ENCODE measurements around the gene ABTB2. TPM values are rescaled to one million over a fixed set of nuclear protein-coding genes. Genes with fewer than 3 reads are reported as not detected.

Gene ABTB2
- total RNA-seq, 1 donor from 2014 or later = 32.9 TPM

DNA sequence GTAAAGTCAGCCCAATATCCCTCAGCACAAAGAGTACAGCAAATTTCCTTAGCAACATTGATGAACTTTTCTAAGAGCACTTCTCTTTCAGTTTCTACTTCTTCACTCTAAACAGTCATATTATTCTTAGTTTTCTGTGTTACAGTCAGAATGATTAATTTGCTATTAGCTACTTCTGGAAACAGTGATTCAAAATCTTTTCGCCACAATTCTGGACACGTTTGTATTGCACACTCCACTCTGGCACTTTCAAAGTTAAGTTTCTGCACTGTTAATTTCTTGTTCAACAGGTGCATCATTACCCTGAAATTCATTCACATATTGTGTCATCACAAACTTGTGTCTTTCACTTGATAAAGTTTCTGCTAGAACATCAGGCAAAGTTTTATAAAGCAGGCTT, 22.5 kb downstream of the ABTB2 start:
- Mint-ChIP-seq H3K36me3 (ENCODE audit: low read depth) (peaks cover 3% of the 10 kb centered on the region), H3K27ac (no peak overlapping the region), H3K27me3 (ENCODE audit: low read depth) (peaks cover 5% of the 10 kb centered on the region), H3K4me3 (ENCODE audit: low read depth) (no peak overlapping the region), H3K9me3 (no peaks in the 10 kb centered on the region), H3K4me1 (ENCODE audit: low read depth) (peaks cover 35% of the 10 kb centered on the region)
- no peak for DNase-seq (ENCODE audit: low spot score)
- intact Hi-C loops (cut with micrococcal nuclease) = loop anchor here (5.0 kb wide), 1 partner anchor 58 kb away; no protein-coding TSS in a partner anchor

GRCh38 chr11:34333787-34334186, 24.0 kb downstream of the ABTB2 start:
- Mint-ChIP-seq H3K4me1 (ENCODE audit: low read depth) (peaks cover 24% of the 10 kb centered on the region), H3K36me3 (ENCODE audit: low read depth) (peaks cover 3% of the 10 kb centered on the region), H3K9me3 (no peaks in the 10 kb centered on the region), H3K27ac (no peak overlapping the region), H3K4me3 (ENCODE audit: low read depth) (no peak overlapping the region), H3K27me3 (ENCODE audit: low read depth) (peaks cover 5% of the 10 kb centered on the region)
- intact Hi-C loops (cut with micrococcal nuclease) = no loop called here
- DNase-seq (ENCODE audit: low spot score) = no peak

GRCh38 chr11:34332524-34332923, 25.3 kb downstream of the ABTB2 start:
- Mint-ChIP-seq H3K27ac (no peak overlapping the region), H3K4me3 (ENCODE audit: low read depth) (no peak overlapping the region), H3K36me3 (ENCODE audit: low read depth) (peaks cover 3% of the 10 kb centered on the region), H3K4me1 (ENCODE audit: low read depth) (peaks cover 20% of the 10 kb centered on the region), H3K27me3 (ENCODE audit: low read depth) (peaks cover 8% of the 10 kb centered on the region), H3K9me3 (no peaks in the 10 kb centered on the region)
- intact Hi-C loops (cut with micrococcal nuclease) = no loop called here
- no peak for DNase-seq (ENCODE audit: low spot score)

- Mint-ChIP-seq H3K4me1 (ENCODE audit: low read depth) (peaks cover 15% of the 10 kb centered on the region), H3K27me3 (ENCODE audit: low read depth) (peaks cover 8% of the 10 kb centered on the region), H3K9me3 (no peaks in the 10 kb centered on the region), H3K27ac (no peak overlapping the region), H3K4me3 (ENCODE audit: low read depth) (no peak overlapping the region), H3K36me3 (ENCODE audit: low read depth) (no peaks in the 10 kb centered on the region)
- intact Hi-C loops (cut with micrococcal nuclease) = no loop called here
- DNase-seq (ENCODE audit: low spot score) = no peak
Measured at GRCh38 chr11:34331736-34332135, 26.1 kb downstream of the ABTB2 start.

GRCh38 chr11:34331329-34331728, 26.5 kb downstream of the ABTB2 start:
- no peak overlapping the region for H3K4me3 Mint-ChIP-seq (ENCODE audit: low read depth)
- no peaks in the 10 kb centered on the region for H3K36me3 Mint-ChIP-seq (ENCODE audit: low read depth)
- intact Hi-C loops (cut with micrococcal nuclease) = no loop called here
- no peak for DNase-seq (ENCODE audit: low spot score)
- peaks cover 15% of the 10 kb centered on the region for H3K4me1 Mint-ChIP-seq (ENCODE audit: low read depth)
- peaks cover 8% of the 10 kb centered on the region for H3K27me3 Mint-ChIP-seq (ENCODE audit: low read depth)
- H3K9me3 Mint-ChIP-seq = no peaks in the 10 kb centered on the region
- H3K27ac Mint-ChIP-seq = no peak overlapping the region

- Mint-ChIP-seq H3K4me1 (ENCODE audit: low read depth) (peaks cover 15% of the 10 kb centered on the region), H3K36me3 (ENCODE audit: low read depth) (no peaks in the 10 kb centered on the region), H3K4me3 (ENCODE audit: low read depth) (no peak overlapping the region)
Measured at GRCh38 chr11:34330653-34331052, 27.2 kb downstream of the ABTB2 start.

DNA sequence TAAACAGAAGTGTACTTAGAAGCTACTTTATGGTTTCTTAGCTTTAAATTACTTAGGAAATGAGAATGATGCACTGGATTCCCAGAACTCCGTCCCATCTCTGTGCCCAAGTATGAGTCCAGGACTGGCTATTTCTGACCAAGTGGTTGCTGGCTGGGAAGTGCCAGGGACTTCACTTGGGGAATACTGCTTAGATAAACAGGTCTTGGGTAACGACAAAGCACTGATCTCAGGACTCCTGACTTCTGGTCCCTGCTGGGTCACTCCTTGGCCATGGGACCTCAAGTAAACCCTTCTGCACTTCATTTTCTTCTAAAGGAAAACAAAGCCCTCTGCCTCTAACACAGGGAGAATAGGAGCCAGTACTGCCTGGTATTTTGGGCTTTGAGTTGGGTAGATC, 27.9 kb downstream of the ABTB2 start:
- no peak overlapping the region for H3K4me3 Mint-ChIP-seq (ENCODE audit: low read depth)
- intact Hi-C loops (cut with micrococcal nuclease) = no loop called here
- no peaks in the 10 kb centered on the region for H3K9me3 Mint-ChIP-seq
- DNase-seq (ENCODE audit: low spot score) = no peak
- no peak overlapping the region for H3K27ac Mint-ChIP-seq
- H3K27me3 Mint-ChIP-seq (ENCODE audit: low read depth) = peaks cover 8% of the 10 kb centered on the region
- peaks cover 8% of the 10 kb centered on the region for H3K4me1 Mint-ChIP-seq (ENCODE audit: low read depth)
- H3K36me3 Mint-ChIP-seq (ENCODE audit: low read depth) = no peaks in the 10 kb centered on the region

More at GRCh38 chr11:34330653-34331052, 27.2 kb downstream of the ABTB2 start:
- H3K9me3 Mint-ChIP-seq = no peaks in the 10 kb centered on the region
- no peak overlapping the region for H3K27ac Mint-ChIP-seq
- H3K27me3 Mint-ChIP-seq (ENCODE audit: low read depth) = peaks cover 8% of the 10 kb centered on the region
- intact Hi-C loops (cut with micrococcal nuclease) = no loop called here
- no peak for DNase-seq (ENCODE audit: low spot score)

DNA sequence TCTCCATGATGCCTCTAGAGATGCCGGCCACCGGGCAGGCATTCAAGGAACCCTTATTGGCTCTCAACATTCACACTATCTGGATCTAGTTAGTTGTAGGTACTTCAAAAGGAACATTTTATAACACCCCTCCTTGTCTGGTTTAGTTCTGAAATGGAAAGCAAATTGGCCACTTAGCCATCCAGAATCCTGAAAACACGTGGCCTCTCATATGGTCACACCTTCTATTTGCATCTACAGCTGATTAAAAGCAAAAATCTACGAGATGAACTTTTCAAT, 29.2 kb downstream of the ABTB2 start:
- no peak overlapping the region for H3K27ac Mint-ChIP-seq
- peaks cover 8% of the 10 kb centered on the region for H3K27me3 Mint-ChIP-seq (ENCODE audit: low read depth)

GRCh38 chr11:34327804-34328631, 29.8 kb downstream of the ABTB2 start:
- intact Hi-C loops (cut with micrococcal nuclease) = no loop called here
- peaks cover 3% of the 10 kb centered on the region for H3K4me1 Mint-ChIP-seq (ENCODE audit: low read depth)
- peaks cover 8% of the 10 kb centered on the region for H3K27me3 Mint-ChIP-seq (ENCODE audit: low read depth)
- H3K36me3 Mint-ChIP-seq (ENCODE audit: low read depth) = no peaks in the 10 kb centered on the region
- no peak for DNase-seq (ENCODE audit: low spot score)
- H3K4me3 Mint-ChIP-seq (ENCODE audit: low read depth) = no peak overlapping the region
- H3K27ac Mint-ChIP-seq = no peak overlapping the region
- H3K9me3 Mint-ChIP-seq = no peaks in the 10 kb centered on the region

More for the DNA sequence above, 29.2 kb downstream of the ABTB2 start:
- H3K9me3 Mint-ChIP-seq = no peaks in the 10 kb centered on the region
- peaks cover 3% of the 10 kb centered on the region for H3K4me1 Mint-ChIP-seq (ENCODE audit: low read depth)
- no peak for DNase-seq (ENCODE audit: low spot score)
- no peak overlapping the region for H3K4me3 Mint-ChIP-seq (ENCODE audit: low read depth)
- H3K36me3 Mint-ChIP-seq (ENCODE audit: low read depth) = no peaks in the 10 kb centered on the region
- intact Hi-C loops (cut with micrococcal nuclease) = no loop called here

DNA sequence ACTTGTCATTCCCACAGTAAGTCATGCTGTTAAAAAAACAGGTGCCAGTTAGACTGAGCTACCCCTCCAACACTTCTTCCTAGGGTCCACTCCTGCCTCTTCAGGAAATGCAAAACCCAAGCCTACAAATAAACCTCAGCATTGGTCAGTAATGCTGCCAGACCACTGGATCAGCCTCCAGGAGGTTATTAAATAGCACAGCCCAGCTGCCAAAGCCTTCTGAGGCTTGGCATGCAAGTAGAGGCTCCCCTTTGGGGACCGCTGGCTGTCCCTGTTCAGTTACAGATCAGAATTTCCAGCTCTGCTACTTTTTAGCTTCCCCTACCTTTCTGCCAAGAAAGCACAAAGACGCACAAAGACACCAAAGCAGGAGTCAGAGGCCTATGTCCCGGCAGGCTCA, 33.3 kb downstream of the ABTB2 start:
- H3K9me3 Mint-ChIP-seq = no peaks in the 10 kb centered on the region
- no peak overlapping the region for H3K27ac Mint-ChIP-seq
- intact Hi-C loops (cut with micrococcal nuclease) = no loop called here
- no peaks in the 10 kb centered on the region for H3K4me1 Mint-ChIP-seq (ENCODE audit: low read depth)
- H3K36me3 Mint-ChIP-seq (ENCODE audit: low read depth) = no peaks in the 10 kb centered on the region
- H3K4me3 Mint-ChIP-seq (ENCODE audit: low read depth) = no peak overlapping the region
- H3K27me3 Mint-ChIP-seq (ENCODE audit: low read depth) = peaks cover 3% of the 10 kb centered on the region
- no peak for DNase-seq (ENCODE audit: low spot score)

DNA sequence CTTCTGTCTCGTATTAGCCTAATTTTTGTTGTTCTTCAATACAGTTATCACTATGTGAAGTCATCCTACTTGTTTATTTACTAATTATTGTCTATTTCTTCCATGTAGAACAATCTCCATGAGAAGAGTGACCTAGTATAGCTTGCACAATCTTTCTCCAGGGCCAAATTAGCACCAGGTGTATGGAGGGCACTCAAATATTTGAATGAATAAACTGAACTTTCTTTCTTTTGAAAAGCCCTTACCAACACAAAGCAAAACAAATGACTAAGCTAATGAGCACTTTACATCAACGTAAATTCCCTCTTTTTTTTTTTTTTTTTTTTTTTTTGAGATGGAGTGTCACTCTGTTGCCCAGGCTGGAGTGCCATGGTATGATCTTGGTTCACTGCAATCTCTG, 34.2 kb downstream of the ABTB2 start:
- Mint-ChIP-seq H3K36me3 (ENCODE audit: low read depth) (no peaks in the 10 kb centered on the region), H3K27me3 (ENCODE audit: low read depth) (peaks cover under 1% of the 10 kb centered on the region), H3K27ac (no peak overlapping the region), H3K4me3 (ENCODE audit: low read depth) (no peak overlapping the region), H3K4me1 (ENCODE audit: low read depth) (peaks cover 3% of the 10 kb centered on the region), H3K9me3 (no peaks in the 10 kb centered on the region)
- intact Hi-C loops (cut with micrococcal nuclease) = no loop called here
- DNase-seq (ENCODE audit: low spot score) = no peak

DNA sequence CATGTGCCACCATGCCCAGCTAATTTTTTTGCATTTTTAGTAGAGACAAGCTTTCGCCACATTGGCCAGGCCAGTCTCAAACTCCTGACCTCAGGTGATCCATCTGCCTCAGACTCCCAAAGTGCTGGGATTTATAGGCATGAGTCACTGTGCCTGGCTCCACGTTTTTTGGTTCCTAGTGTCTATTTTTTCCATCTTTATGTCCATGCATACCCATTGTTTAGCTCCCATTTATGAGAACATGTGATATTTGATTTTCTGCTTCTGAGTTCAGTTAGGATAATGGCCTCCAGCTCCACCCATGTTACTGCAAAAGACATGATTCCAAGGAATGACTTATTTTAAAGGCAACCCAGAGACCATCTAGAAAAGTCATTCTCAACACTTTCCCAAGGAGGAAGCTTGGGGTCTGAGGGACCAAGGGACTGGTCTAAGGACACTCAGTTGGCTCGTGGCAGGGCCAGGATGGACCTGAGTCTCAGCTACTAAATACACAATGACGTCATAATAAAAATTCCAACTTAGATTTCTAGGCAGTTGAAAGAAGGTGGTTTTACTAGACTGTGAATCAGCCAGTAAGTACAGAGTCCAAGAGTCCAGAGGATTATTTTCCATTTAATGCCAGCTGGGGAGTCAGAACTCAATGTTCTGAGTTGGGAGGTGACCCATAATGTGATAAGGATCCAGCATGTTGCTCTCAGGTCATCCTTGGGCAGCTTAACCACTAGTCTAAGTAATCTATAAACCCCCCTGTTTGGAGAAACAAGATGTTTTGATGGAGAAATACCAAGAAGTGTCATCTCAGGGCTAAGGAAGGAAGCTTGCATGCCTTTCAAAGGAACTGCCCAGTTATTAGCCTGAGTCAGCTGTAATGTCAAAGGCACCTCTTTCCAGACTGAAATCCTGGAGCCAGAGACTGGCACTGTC, 39.4 kb downstream of the ABTB2 start:
- H3K4me1 Mint-ChIP-seq (ENCODE audit: low read depth) = peaks cover 27% of the 10 kb centered on the region
- no peaks in the 10 kb centered on the region for H3K9me3 Mint-ChIP-seq
- no peaks in the 10 kb centered on the region for H3K27me3 Mint-ChIP-seq (ENCODE audit: low read depth)
- H3K4me3 Mint-ChIP-seq (ENCODE audit: low read depth) = no peak overlapping the region
- DNase-seq (ENCODE audit: low spot score) = no peak
- no peaks in the 10 kb centered on the region for H3K36me3 Mint-ChIP-seq (ENCODE audit: low read depth)
- intact Hi-C loops (cut with micrococcal nuclease) = no loop called here
- no peak overlapping the region for H3K27ac Mint-ChIP-seq

GRCh38 chr11:34317666-34318065, 40.1 kb downstream of the ABTB2 start:
- no peak overlapping the region for H3K4me3 Mint-ChIP-seq (ENCODE audit: low read depth)
- H3K36me3 Mint-ChIP-seq (ENCODE audit: low read depth) = no peaks in the 10 kb centered on the region
- intact Hi-C loops (cut with micrococcal nuclease) = no loop called here
- no peaks in the 10 kb centered on the region for H3K9me3 Mint-ChIP-seq
- no peak for DNase-seq (ENCODE audit: low spot score)
- no peak overlapping the region for H3K27ac Mint-ChIP-seq
- no peaks in the 10 kb centered on the region for H3K27me3 Mint-ChIP-seq (ENCODE audit: low read depth)
- peaks cover 31% of the 10 kb centered on the region for H3K4me1 Mint-ChIP-seq (ENCODE audit: low read depth)

All from activated T-helper 2 cell treated with anti-CD3 and anti-CD28 coated beads, Interferon-gamma antibody, Interleukin-2, Interleukin-4, amounts not matched to agents 10 μg/mL and 5 μg/mL and 100 μg/mL, durations not matched to agents 14 hours and 24 hours and 36 hours (primary cell).